Activated naive CD4-positive, alpha-beta T cell treated with anti-CD3 and anti-CD28 coated beads, Interleukin-2, amount 10 ng/mL, durations not matched to agents 7 days and 5 days (primary cell): ENCODE measurements around the gene OTUD1.

ENCODE experiments used
- CTCF ChIA-PET: fragments of 350-600 bp; sonication (Branson Sonifier 250); formaldehyde crosslinking; loops from one replicate; lab custom pipeline; 2021; ENCODE audit warnings: antibody characterized with exemption; lab: Charles Lee
- DNase-seq: peaks from one replicate; pipeline ENCODE4 v3.0.0-alpha.2; 2020
- H3K27ac Mint-ChIP-seq: one replicate; pipeline ENCODE4 v1.8.0; 2021; ENCODE audit warnings: mild to moderate bottlenecking, moderate library complexity, mixed read lengths
- H3K27me3 Mint-ChIP-seq: one replicate; pipeline ENCODE4 v1.8.0; 2021; ENCODE audit warnings: mild to moderate bottlenecking, mixed read lengths
- H3K36me3 Mint-ChIP-seq: one replicate; pipeline ENCODE4 v1.8.0; 2021; ENCODE audit warnings: mixed read lengths
- H3K4me1 Mint-ChIP-seq: one replicate; pipeline ENCODE4 v1.8.0; 2021; ENCODE audit warnings: mixed read lengths
- H3K4me3 Mint-ChIP-seq: one replicate; pipeline ENCODE4 v1.8.0; 2021; ENCODE audit warnings: mild to moderate bottlenecking, moderate library complexity, mixed read lengths
- H3K9me3 Mint-ChIP-seq: one replicate; pipeline ENCODE4 v1.8.0; 2021; ENCODE audit warnings: mixed read lengths

The OTUD1 gene

DNA sequence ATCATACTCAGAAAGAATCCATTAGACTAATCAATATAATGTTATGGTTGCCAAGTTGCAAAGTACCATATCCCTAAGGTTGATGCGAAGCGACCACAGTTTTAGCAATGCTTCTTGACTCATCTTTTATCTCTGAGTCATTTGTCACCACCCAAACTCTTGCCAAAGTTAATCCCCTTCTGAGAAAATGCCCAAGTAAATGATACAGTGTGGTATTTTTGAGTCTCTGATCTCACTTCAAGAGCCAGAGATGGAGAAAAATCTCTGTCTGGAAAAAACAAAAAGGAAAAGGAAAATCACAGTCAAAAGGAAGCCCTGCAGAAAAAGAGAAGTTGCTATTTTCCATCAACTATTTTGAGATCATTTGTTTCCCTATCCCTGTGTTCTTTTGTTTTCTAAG, 26.7 kb upstream of the OTUD1 start:
- H3K36me3 Mint-ChIP-seq = no peaks in the 10 kb centered on the region
- peaks cover 8% of the 10 kb centered on the region for H3K4me1 Mint-ChIP-seq
- H3K27ac Mint-ChIP-seq = no peak overlapping the region
- no peak overlapping the region for H3K4me3 Mint-ChIP-seq
- H3K27me3 Mint-ChIP-seq = peaks cover 4% of the 10 kb centered on the region
- no peak for DNase-seq
- H3K9me3 Mint-ChIP-seq = no peaks in the 10 kb centered on the region
- CTCF ChIA-PET = no interaction called here

DNA sequence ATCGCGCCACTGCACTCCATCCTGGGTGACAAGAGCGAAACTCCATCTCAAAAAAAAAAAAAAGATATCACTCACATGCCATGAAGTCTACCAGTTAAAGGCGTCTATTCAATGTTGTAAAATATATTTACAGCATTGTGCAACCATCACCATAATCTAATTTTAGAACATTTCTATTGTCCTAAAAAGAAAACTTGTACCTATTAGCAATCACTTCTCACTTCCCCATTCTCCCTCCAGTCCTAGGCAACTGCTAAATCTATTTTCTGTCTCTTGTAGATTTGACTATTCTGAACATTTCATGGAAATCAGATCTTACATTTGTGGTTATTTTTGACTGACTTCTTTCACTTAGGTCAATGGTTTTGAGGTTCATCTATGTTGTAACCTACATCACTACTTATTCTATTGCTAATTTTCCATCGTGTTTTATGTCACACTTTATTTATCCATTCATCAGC, 25.2 kb upstream of the OTUD1 start:
- peaks cover 4% of the 10 kb centered on the region for H3K27me3 Mint-ChIP-seq
- no peaks in the 10 kb centered on the region for H3K9me3 Mint-ChIP-seq
- no peak for DNase-seq
- CTCF ChIA-PET = no interaction called here
- H3K27ac Mint-ChIP-seq = no peak overlapping the region
- H3K4me3 Mint-ChIP-seq = no peak overlapping the region
- H3K36me3 Mint-ChIP-seq = no peaks in the 10 kb centered on the region
- peaks cover 8% of the 10 kb centered on the region for H3K4me1 Mint-ChIP-seq

DNA sequence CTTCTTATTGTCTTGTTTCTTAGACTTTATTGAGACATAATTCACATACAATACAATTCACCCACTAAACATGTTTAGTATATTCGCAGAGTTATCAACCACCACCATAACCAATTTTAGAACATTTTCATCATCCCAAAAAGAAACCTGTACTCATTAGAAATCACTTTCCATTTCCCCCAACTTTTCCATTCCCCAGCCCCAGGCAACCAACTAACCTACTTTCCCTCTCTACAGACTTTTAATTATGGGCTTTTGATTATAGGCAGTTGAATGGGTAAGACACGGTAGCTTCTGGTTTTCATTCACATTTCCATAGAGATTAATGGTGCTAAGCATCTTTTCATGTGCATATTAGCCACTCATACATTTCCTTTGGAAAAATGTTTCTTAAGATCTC, 24.2 kb upstream of the OTUD1 start:
- no peak overlapping the region for H3K4me3 Mint-ChIP-seq
- no peaks in the 10 kb centered on the region for H3K36me3 Mint-ChIP-seq
- CTCF ChIA-PET = no interaction called here
- no peaks in the 10 kb centered on the region for H3K9me3 Mint-ChIP-seq
- peaks cover 4% of the 10 kb centered on the region for H3K27me3 Mint-ChIP-seq
- H3K4me1 Mint-ChIP-seq = peaks cover 8% of the 10 kb centered on the region
- DNase-seq = no peak
- H3K27ac Mint-ChIP-seq = no peak overlapping the region

DNA sequence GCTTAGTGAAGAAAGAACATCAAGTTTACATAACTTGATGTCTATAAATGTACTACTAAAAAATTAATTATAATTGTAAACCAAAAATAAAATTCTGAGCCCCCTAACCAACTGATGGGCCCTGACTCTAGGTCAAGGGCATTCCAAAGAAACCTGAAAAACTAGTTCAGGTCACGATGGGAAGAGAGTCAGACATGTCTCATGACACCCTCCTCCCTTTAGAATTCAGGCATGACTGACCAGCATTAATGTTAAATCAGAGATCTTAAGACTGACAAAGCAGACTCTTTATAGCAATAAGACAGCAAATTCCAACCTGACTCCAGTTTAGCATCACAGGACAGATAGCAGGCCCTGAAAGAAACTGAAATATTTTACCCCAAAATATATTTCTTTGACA, 21.6 kb upstream of the OTUD1 start:
- CTCF ChIA-PET = no interaction called here
- Mint-ChIP-seq H3K36me3 (no peaks in the 10 kb centered on the region), H3K9me3 (no peaks in the 10 kb centered on the region), H3K27me3 (peaks cover 2% of the 10 kb centered on the region), H3K4me3 (no peak overlapping the region), H3K4me1 (peaks cover 3% of the 10 kb centered on the region), H3K27ac (no peak overlapping the region)
- no peak for DNase-seq

DNA sequence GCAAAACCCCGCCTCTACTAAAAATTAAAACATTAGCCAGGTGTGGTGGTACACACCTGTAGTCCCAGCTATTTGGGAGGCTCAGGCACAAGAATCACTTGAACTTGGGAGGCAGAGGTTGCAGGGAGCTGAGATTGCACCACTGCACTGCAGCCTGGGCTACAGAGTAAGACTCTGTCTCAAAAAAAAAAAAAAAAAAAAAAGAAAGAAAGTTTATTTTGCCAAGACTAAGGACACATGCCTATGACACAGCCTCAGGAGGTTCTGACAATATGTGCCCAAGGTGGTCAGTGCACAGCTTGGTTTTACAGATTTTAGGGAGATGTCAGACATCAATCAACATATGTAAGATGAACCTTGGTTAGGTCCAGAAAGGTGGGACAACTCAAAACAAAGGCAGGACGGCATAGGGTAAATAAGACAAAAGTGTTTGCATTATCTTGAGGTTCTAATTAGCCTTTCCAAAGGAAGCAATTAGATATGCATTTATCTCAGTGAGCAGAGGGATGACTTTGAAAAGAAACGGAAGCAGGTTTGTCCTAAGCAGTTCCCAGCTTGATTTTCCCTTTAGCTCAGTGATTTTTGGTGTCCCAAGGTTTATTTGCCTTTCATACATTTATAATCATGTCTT, 20.7 kb upstream of the OTUD1 start:
- Mint-ChIP-seq H3K4me1 (peaks cover 2% of the 10 kb centered on the region), H3K27ac (no peak overlapping the region), H3K36me3 (no peaks in the 10 kb centered on the region), H3K27me3 (no peaks in the 10 kb centered on the region), H3K4me3 (no peak overlapping the region), H3K9me3 (no peaks in the 10 kb centered on the region)
- CTCF ChIA-PET = no interaction called here
- DNase-seq = no peak

DNA sequence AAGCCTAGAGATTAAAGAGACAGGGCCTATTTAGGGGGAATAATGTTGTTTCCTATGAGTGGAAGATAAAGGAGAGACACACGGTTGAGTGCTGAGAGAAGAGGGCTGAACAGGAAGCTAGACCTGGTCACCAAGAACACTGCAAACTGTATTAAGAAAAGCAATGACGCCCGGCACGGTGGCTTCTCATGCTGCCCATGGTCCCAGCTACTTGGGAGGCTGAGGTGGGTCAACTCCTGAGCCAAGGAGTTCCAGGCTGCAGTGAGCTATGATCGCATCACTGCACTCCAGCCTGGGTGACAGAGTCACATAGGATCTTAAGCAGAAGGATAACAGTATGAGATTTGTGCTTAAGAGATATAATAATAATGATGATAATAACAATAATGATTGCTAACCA, 19.7 kb upstream of the OTUD1 start:
- Mint-ChIP-seq H3K4me1 (no peaks in the 10 kb centered on the region), H3K36me3 (no peaks in the 10 kb centered on the region), H3K4me3 (no peak overlapping the region), H3K9me3 (no peaks in the 10 kb centered on the region), H3K27ac (no peak overlapping the region), H3K27me3 (no peaks in the 10 kb centered on the region)
- CTCF ChIA-PET = no interaction called here
- no peak for DNase-seq

DNA sequence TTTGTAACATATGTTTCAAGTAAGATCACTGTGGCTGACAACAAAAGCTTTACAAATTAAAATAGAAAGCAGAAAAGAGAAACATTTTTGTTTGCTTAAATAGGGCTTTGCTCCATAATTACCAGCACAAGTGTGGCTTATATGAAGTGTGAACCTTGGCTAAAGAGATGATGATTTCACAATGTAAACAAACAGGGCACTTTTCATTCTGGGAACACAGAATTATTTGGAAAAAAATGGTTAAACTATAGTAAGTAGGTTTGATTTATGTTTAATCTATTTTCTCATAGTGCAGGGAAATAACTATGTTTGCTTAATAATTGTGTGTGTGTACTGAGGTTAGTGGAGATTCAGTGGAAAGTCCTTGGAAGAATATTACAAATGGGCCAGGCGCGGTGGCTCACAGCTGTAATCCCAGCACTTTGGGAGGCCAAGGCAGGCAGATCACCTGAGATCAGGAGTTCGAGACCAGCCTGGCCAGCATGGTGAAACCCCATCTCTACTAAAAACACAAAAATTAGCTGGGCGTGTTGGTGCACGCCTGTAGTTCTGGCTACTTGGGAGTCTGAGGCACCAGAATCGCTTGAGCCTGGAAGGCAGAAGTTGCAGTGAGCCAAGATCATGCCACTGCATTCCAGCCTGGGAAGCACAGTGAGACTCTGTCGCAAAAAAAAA, 19.1 kb upstream of the OTUD1 start:
- Mint-ChIP-seq H3K4me3 (no peak overlapping the region), H3K36me3 (no peaks in the 10 kb centered on the region), H3K27ac (no peak overlapping the region), H3K27me3 (no peaks in the 10 kb centered on the region), H3K4me1 (no peaks in the 10 kb centered on the region), H3K9me3 (no peaks in the 10 kb centered on the region)
- CTCF ChIA-PET = interaction anchor here (0.9 kb wide), 1 partner anchor 9 kb away, joined by 3 read pairs; no protein-coding TSS in a partner anchor
- no peak for DNase-seq

DNA sequence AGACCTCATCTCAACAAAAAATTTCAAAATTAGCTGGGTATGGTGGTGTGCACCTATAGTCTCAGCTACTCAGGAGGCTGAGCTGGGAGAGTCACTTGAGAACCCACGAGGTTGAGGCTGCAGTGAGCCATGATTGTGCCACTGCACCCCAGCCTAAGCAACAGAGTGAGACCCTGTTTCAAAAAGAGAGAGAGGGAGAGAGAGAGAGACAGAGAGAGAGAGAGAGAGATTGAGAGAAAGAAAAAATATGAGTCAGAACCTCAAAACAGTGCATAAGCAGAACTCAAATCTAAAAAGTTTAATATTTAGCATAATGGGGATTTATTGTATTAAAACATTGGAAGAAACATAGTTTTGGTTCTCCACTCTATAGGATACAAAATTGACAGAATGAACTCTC, 17.5 kb upstream of the OTUD1 start:
- Mint-ChIP-seq H3K4me3 (no peak overlapping the region), H3K27ac (no peak overlapping the region), H3K9me3 (no peaks in the 10 kb centered on the region), H3K36me3 (no peaks in the 10 kb centered on the region), H3K4me1 (no peaks in the 10 kb centered on the region), H3K27me3 (no peaks in the 10 kb centered on the region)
- CTCF ChIA-PET = no interaction called here
- DNase-seq = no peak

DNA sequence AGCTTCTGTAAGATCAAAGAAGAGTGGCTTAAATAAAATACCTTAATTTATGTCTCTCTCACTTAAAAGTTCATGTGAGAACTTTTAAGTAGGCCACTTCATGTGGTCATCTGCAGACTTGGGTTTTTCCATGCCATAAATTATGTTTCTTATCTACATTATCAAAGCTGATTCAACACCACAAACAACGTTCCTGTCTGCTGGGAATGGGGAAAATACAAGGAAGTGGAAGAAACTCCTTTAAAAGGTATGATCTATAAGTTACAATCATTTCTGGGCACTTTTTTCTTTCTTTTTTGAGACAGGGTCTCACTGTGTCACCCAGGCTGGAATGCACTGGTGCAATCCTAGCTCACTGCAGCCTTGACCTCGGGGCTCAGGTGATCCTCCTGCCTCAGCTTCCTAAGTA, 16.9 kb upstream of the OTUD1 start:
- Mint-ChIP-seq H3K9me3 (no peaks in the 10 kb centered on the region), H3K27me3 (no peaks in the 10 kb centered on the region), H3K4me3 (no peak overlapping the region), H3K27ac (no peak overlapping the region), H3K36me3 (no peaks in the 10 kb centered on the region), H3K4me1 (no peaks in the 10 kb centered on the region)
- no peak for DNase-seq
- CTCF ChIA-PET = no interaction called here

DNA sequence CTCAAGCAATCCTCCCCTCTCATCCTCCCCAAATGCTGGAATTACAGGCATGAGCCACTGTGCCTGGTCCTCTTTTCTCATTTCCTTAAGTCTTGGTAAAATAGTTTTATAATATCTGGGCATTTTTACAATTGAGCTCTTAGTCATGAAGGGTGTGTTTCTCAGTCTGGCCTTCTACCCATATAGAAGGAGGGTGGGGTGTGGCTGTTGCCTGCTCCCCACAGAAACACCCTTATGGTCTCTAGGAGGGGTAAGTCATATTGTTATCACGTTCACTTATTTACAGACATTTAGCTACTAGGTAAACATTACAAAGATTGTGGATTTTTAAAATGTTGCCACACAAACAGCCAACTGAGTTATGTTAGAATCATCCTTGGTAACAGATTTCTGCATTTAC, 6.7 kb upstream of the OTUD1 start:
- Mint-ChIP-seq H3K9me3 (no peaks in the 10 kb centered on the region), H3K27me3 (peaks cover 21% of the 10 kb centered on the region), H3K4me1 (peaks cover 3% of the 10 kb centered on the region), H3K27ac (no peak overlapping the region), H3K4me3 (no peak overlapping the region), H3K36me3 (peaks cover 1% of the 10 kb centered on the region)
- CTCF ChIA-PET = interaction anchor here (1.3 kb wide), 1 partner anchor 97 kb away, joined by 4 read pairs; no protein-coding TSS in a partner anchor
- DNase-seq = no peak

DNA sequence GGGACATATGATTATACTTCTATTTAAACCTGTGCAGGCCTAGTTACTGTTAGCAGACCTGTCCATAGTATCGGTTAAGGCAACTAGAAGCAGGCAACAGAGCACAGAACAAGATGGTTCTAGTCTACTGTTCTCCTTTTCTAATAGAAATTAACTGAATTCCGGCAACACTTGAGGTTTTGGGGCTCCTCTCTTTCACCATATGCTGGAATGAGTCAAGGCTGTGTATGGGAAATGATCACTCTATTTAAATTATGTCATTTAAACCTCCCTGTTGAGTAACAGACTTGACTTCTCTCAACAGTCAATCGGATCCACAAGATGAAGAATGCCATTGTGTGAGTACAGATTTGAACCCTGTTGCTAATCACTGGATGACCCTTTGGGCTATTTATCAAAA, 6.2 kb upstream of the OTUD1 start:
- CTCF ChIA-PET = interaction anchor here (1.3 kb wide), 1 partner anchor 97 kb away, joined by 4 read pairs; no protein-coding TSS in a partner anchor

DNA sequence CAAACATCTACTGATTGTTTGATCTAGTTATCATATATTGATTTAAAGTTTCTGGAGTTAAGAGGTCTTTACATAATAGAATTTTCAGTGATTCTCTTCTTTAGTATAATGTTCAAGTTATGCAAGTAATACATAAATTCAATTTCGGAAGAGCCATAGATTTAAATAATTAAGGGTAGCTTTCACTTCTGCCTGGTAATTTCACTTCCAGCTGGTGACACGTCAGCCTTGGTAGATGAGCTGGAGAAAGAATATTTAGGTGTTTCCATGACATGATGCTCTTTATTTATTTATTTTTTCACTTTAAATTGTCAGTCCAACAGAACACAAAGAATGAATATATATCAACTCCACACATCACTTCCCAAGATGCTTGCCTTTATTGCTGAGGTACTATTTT, 5.2 kb upstream of the OTUD1 start:
- CTCF ChIA-PET = interaction anchor here (0.7 kb wide), 1 partner anchor 257 kb away, joined by 3 read pairs; no protein-coding TSS in a partner anchor
- H3K9me3 Mint-ChIP-seq = no peaks in the 10 kb centered on the region
- no peak overlapping the region for H3K4me3 Mint-ChIP-seq
- DNase-seq = no peak
- H3K27me3 Mint-ChIP-seq = peaks cover 20% of the 10 kb centered on the region
- H3K4me1 Mint-ChIP-seq = peaks cover 11% of the 10 kb centered on the region
- no peak overlapping the region for H3K27ac Mint-ChIP-seq
- H3K36me3 Mint-ChIP-seq = no peaks in the 10 kb centered on the region

More for the DNA sequence above, 6.2 kb upstream of the OTUD1 start:
- no peak for DNase-seq
- H3K4me3 Mint-ChIP-seq = no peak overlapping the region
- peaks cover 1% of the 10 kb centered on the region for H3K36me3 Mint-ChIP-seq
- H3K4me1 Mint-ChIP-seq = peaks cover 3% of the 10 kb centered on the region
- H3K27ac Mint-ChIP-seq = no peak overlapping the region
- no peaks in the 10 kb centered on the region for H3K9me3 Mint-ChIP-seq
- peaks cover 23% of the 10 kb centered on the region for H3K27me3 Mint-ChIP-seq

DNA sequence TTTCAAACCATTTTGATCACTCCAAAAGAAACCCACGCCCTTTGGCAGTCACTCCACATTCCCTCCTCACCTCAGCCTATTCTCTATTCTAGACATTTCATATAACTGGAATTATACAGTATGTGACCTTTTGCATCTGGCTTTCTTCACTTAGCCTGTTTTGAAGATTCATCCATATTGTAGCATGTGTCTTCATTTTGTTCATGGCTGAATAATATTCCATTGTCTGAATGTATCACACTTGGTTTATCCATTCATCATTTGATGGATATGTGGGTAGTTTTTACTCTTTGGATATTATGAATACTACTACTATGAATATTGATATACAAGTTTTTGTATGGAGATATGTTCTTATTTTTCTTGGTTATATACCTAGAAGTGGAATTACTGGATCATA, 3.5 kb upstream of the OTUD1 start:
- CTCF ChIA-PET = no interaction called here
- no peak for DNase-seq
- Mint-ChIP-seq H3K27me3 (peaks cover 20% of the 10 kb centered on the region), H3K4me1 (peaks cover 11% of the 10 kb centered on the region), H3K27ac (no peak overlapping the region), H3K9me3 (no peaks in the 10 kb centered on the region), H3K4me3 (no peak overlapping the region), H3K36me3 (peaks cover 2% of the 10 kb centered on the region)

DNA sequence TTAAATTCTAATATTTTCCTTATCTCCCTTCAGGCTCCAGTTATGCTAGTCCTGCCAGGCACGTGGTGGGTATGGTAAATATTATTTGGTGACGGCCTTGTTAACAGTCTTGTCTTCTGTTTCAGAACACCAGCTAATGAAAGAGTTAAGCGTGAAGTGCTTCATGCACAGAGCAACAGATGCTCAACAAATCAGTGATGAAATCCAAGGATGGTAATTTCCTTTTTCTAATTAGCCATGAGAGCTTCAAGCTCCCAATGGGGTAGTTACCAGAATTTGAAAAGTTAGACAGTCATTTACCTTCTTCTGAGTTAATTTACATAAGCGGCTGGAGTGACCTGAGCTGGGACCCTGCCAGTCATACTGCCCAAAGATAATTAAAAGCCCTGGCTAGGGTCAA, 1.9 kb upstream of the OTUD1 start:
- Mint-ChIP-seq H3K9me3 (no peaks in the 10 kb centered on the region), H3K4me3 (no peak overlapping the region), H3K36me3 (peaks cover 15% of the 10 kb centered on the region), H3K27ac (no peak overlapping the region), H3K27me3 (peaks cover 16% of the 10 kb centered on the region), H3K4me1 (peaks cover 24% of the 10 kb centered on the region)
- no peak for DNase-seq
- CTCF ChIA-PET = interaction anchor here (1.1 kb wide), 1 partner anchor 74 kb away, joined by 3 read pairs; no protein-coding TSS in a partner anchor
